WI38 (cell line): ENCODE data around the gene SYCN.

Experiments used
- H3K4me3 ChIP-seq: 2 replicates; pipeline ENCODE4 v1.5.1; 2011; ENCODE audit warnings: low read depth, mild to moderate bottlenecking, control low read depth, low read length
- CTCF ChIP-seq: IDR thresholded peaks from 2 replicates; pipeline ENCODE4 v1.5.1; 2012; ENCODE audit warnings: low read depth, mild to moderate bottlenecking, control low read depth, low read length

Gene SYCN

GRCh38 chr19:39163621-39164020 is 40.4 kb downstream of the SYCN start:
- no peak overlapping the region for H3K4me3 ChIP-seq
- TF ChIP-seq CTCF: no peak

GRCh38 chr19:39162441-39163043 is 41.5 kb downstream of the SYCN start:
- no peak for TF ChIP-seq CTCF
- H3K4me3 ChIP-seq: no peak overlapping the region

- no peak for TF ChIP-seq CTCF
- no peak overlapping the region for H3K4me3 ChIP-seq
Observed at GRCh38 chr19:39160889-39161672, 43.0 kb downstream of the SYCN start.

- TF ChIP-seq CTCF: no peak
- H3K4me3 ChIP-seq: no peak overlapping the region
Observed at GRCh38 chr19:39160523-39160861, 43.6 kb downstream of the SYCN start.

GRCh38 chr19:39158646-39159260 is 45.3 kb downstream of the SYCN start:
- TF ChIP-seq CTCF: no peak
- H3K4me3 ChIP-seq: no peak overlapping the region

GRCh38 chr19:39157997-39158389 is 46.1 kb downstream of the SYCN start:
- TF ChIP-seq CTCF: no peak
- no peak overlapping the region for H3K4me3 ChIP-seq
